HL-60 (cell line): ENCODE data around the gene XRRA1.

Experiments
- GABPA ChIP-seq: IDR thresholded peaks from 2 replicates; pipeline ENCODE4 v1.6.1; 2012; ENCODE audit warnings: low read depth
- POLR2AphosphoS5 ChIP-seq: IDR thresholded peaks from 2 replicates; pipeline ENCODE4 v1.6.1; 2012; ENCODE audit warnings: low read depth
- SPI1 ChIP-seq: IDR thresholded peaks from 2 replicates; pipeline ENCODE4 v1.6.1; 2012; ENCODE audit warnings: low read depth, mild to moderate bottlenecking, borderline replicate concordance
- TF ChIP-seq, protein P1 (sequence below): IDR thresholded peaks from 2 replicates; pipeline ENCODE4 v1.6.1; 2012; ENCODE audit warnings: low read depth; ENCODE audit not compliant: insufficient replicate concordance
- TF ChIP-seq, protein P2 (sequence below): IDR thresholded peaks from one replicate; pipeline ENCODE4 v1.5.1; 2011; ENCODE audit warnings: low read length, control low read depth, inconsistent platforms; ENCODE audit not compliant: insufficient read depth

GRCh38 chr11:74839971-74840370, 108.9 kb downstream of the XRRA1 start:
- TF ChIP-seq, protein P1, sequence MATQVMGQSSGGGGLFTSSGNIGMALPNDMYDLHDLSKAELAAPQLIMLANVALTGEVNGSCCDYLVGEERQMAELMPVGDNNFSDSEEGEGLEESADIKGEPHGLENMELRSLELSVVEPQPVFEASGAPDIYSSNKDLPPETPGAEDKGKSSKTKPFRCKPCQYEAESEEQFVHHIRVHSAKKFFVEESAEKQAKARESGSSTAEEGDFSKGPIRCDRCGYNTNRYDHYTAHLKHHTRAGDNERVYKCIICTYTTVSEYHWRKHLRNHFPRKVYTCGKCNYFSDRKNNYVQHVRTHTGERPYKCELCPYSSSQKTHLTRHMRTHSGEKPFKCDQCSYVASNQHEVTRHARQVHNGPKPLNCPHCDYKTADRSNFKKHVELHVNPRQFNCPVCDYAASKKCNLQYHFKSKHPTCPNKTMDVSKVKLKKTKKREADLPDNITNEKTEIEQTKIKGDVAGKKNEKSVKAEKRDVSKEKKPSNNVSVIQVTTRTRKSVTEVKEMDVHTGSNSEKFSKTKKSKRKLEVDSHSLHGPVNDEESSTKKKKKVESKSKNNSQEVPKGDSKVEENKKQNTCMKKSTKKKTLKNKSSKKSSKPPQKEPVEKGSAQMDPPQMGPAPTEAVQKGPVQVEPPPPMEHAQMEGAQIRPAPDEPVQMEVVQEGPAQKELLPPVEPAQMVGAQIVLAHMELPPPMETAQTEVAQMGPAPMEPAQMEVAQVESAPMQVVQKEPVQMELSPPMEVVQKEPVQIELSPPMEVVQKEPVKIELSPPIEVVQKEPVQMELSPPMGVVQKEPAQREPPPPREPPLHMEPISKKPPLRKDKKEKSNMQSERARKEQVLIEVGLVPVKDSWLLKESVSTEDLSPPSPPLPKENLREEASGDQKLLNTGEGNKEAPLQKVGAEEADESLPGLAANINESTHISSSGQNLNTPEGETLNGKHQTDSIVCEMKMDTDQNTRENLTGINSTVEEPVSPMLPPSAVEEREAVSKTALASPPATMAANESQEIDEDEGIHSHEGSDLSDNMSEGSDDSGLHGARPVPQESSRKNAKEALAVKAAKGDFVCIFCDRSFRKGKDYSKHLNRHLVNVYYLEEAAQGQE: no peak
- TF ChIP-seq, protein P2, sequence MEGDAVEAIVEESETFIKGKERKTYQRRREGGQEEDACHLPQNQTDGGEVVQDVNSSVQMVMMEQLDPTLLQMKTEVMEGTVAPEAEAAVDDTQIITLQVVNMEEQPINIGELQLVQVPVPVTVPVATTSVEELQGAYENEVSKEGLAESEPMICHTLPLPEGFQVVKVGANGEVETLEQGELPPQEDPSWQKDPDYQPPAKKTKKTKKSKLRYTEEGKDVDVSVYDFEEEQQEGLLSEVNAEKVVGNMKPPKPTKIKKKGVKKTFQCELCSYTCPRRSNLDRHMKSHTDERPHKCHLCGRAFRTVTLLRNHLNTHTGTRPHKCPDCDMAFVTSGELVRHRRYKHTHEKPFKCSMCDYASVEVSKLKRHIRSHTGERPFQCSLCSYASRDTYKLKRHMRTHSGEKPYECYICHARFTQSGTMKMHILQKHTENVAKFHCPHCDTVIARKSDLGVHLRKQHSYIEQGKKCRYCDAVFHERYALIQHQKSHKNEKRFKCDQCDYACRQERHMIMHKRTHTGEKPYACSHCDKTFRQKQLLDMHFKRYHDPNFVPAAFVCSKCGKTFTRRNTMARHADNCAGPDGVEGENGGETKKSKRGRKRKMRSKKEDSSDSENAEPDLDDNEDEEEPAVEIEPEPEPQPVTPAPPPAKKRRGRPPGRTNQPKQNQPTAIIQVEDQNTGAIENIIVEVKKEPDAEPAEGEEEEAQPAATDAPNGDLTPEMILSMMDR: no peak
- no peak for TF ChIP-seq GABPA
- no peak for TF ChIP-seq POLR2AphosphoS5
- no peak for TF ChIP-seq SPI1
